Type B pancreatic cell (in vitro differentiated cells): ENCODE data around the gene CTNND2. TPM values are rescaled to one million over a fixed set of nuclear protein-coding genes. Genes with fewer than 3 reads are reported as not detected.

ENCODE experiments used
- DNase-seq: peaks from one replicate; pipeline ENCODE4 v3.0.0; 2021; ENCODE audit warnings: mixed read lengths; ENCODE audit not compliant: unreplicated experiment; ENCODE audit errors: extremely low spot score
- H3K27ac Mint-ChIP-seq: 2 replicates; pipeline ENCODE4 v1.8.0; 2021; ENCODE audit warnings: mild to moderate bottlenecking, mixed read lengths
- H3K27me3 Mint-ChIP-seq: 2 replicates; pipeline ENCODE4 v1.8.0; 2021; ENCODE audit warnings: mixed read lengths
- H3K36me3 Mint-ChIP-seq: 2 replicates; pipeline ENCODE4 v1.8.0; 2021; ENCODE audit warnings: mixed read lengths
- H3K4me1 Mint-ChIP-seq: one replicate; pipeline ENCODE4 v1.8.0; 2021; ENCODE audit warnings: mixed read lengths; ENCODE audit not compliant: unreplicated experiment
- H3K4me3 Mint-ChIP-seq: 2 replicates; pipeline ENCODE4 v1.8.0; 2021; ENCODE audit warnings: mild to moderate bottlenecking, mixed read lengths
- H3K9me3 Mint-ChIP-seq: 2 replicates; pipeline ENCODE4 v1.8.0; 2021; ENCODE audit warnings: mixed read lengths
- total RNA-seq: library from RNA; stranded (reverse); gene quantifications from 2 replicates; pipeline ENCODE4 v1.2.1, GENCODE V29; 2021; ENCODE audit warnings: low replicate concordance
- TF ChIP-seq, protein P1 (sequence below): fragments of 200-600 bp; sonication (generic); conservative IDR thresholded peaks from 2 replicates; pipeline ENCODE4 v1.5.0; 2021; ENCODE audit warnings: antibody characterized with exemption, mild to moderate bottlenecking

Gene CTNND2
- total RNA-seq, 1 donor from 2014 or later: 49.5 TPM

DNA sequence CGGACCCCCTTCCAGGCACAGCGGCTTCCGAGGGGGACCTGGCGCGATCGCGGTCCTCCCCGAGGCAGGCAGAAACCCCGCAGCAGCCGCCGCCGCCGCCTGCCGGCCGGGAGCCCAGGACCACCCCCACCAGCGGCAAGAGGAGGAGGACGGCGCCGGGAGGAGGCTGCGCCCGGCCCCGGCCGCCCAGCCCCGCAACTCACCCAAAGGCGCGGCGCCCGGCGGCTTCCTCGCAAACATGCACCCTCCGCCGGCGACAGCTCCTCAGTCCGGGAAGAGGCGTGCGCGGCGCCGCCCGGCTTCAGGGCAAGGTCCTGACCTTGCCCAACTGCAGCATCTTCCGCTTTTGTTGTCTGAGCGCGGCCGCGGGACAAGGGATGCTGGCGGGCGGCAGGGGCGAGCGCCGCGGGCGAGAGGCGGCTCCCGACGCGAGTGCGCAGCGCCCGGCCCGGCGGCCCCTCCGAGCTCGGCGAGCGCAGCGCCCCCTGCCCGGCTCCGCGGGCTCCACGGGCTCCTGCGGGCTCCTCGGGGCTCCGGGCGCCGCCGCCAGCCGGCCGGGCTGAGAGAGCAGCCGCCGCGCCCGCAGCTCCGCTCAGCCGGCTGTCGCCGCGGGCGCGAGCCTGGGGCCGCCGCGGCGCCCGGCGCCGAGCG, 507 bp downstream of the CTNND2 start:
- no peaks in the 10 kb centered on the region for H3K36me3 Mint-ChIP-seq
- peaks cover 66% of the 10 kb centered on the region for H3K27me3 Mint-ChIP-seq
- H3K9me3 Mint-ChIP-seq: no peaks in the 10 kb centered on the region
- H3K4me3 Mint-ChIP-seq: peak overlapping the region; percentile 89
- TF ChIP-seq, protein P1, sequence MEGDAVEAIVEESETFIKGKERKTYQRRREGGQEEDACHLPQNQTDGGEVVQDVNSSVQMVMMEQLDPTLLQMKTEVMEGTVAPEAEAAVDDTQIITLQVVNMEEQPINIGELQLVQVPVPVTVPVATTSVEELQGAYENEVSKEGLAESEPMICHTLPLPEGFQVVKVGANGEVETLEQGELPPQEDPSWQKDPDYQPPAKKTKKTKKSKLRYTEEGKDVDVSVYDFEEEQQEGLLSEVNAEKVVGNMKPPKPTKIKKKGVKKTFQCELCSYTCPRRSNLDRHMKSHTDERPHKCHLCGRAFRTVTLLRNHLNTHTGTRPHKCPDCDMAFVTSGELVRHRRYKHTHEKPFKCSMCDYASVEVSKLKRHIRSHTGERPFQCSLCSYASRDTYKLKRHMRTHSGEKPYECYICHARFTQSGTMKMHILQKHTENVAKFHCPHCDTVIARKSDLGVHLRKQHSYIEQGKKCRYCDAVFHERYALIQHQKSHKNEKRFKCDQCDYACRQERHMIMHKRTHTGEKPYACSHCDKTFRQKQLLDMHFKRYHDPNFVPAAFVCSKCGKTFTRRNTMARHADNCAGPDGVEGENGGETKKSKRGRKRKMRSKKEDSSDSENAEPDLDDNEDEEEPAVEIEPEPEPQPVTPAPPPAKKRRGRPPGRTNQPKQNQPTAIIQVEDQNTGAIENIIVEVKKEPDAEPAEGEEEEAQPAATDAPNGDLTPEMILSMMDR: peak; percentile 58
- H3K27ac Mint-ChIP-seq: no peak overlapping the region
- peak; percentile 76 for DNase-seq
- peaks cover 12% of the 10 kb centered on the region for H3K4me1 Mint-ChIP-seq

DNA sequence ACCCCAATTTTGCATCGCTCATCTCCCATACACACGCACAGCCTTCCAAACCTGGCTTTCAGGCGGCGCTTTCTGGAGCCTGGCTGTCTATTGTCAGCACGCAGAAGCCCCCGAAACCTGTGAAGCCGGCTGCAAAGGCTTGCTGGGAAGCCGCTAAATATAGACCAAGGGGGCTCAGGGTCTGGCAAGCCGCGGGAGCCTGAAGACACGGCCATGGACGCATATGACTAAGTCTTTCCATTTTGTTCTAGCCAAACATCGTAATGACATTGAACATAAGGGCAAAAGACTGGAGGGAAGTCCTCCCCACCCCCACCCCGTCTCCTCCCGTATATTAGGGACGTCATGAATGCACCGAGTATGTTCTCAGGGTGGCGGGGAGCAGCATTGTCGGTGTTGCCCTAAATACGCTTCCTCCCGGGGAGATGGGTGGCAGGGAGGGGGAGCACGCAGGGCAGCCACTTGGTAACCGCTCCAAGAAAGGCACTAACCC, 1.1 kb downstream of the CTNND2 start:
- no peak for DNase-seq
- no peaks in the 10 kb centered on the region for H3K9me3 Mint-ChIP-seq
- H3K36me3 Mint-ChIP-seq: no peaks in the 10 kb centered on the region
- TF ChIP-seq, protein P1: no peak
- H3K27me3 Mint-ChIP-seq: peaks cover 63% of the 10 kb centered on the region
- peak overlapping the region; percentile 89 for H3K4me3 Mint-ChIP-seq
- H3K27ac Mint-ChIP-seq: no peak overlapping the region
- peaks cover 12% of the 10 kb centered on the region for H3K4me1 Mint-ChIP-seq

DNA sequence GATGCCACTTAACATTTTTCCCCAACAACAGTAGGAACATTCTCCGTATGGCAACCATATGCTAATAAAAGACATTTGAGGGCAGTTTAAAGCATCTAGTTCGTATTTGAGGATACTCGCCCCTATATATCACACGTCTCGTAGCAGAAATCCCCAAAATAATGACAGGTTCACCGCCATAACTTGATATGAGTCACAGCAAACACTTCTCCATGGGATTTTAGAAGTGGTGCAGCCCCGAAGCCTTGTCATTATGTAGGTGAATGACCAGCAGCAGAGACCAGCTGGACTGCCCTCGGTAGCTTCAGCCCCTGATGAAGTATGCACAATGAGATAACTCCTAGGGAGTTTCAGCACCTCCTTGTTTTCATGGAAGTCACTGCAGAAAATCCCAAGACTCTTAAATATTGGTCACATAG, 2.0 kb downstream of the CTNND2 start:
- no peak for DNase-seq
- Mint-ChIP-seq H3K27ac (peak overlapping the region; percentile 5), H3K27me3 (peaks cover 54% of the 10 kb centered on the region), H3K4me3 (peak overlapping the region; percentile 89), H3K4me1 (peaks cover 12% of the 10 kb centered on the region), H3K36me3 (no peaks in the 10 kb centered on the region), H3K9me3 (no peaks in the 10 kb centered on the region)
- TF ChIP-seq, protein P1: no peak

DNA sequence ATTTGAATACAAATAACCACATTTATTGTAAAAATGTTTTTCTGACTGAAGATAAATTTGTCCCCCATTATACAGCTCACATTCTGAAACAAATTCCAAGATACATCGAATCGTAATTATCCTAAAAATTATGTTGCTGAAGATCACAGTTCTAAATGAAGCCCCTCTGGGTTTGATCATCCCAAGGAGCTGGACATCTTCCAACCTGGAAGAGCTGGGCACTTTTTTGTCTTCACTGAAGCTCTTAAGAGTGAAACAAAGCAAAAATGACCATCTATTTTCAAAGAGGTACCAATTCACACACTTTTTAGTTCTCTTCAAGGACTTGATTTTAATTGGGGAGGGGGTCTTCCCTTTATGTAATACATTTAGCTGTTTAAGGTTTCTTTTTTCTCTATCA, 5.5 kb downstream of the CTNND2 start:
- H3K4me1 Mint-ChIP-seq: peaks cover 7% of the 10 kb centered on the region
- no peaks in the 10 kb centered on the region for H3K36me3 Mint-ChIP-seq
- H3K27ac Mint-ChIP-seq: no peak overlapping the region

DNA sequence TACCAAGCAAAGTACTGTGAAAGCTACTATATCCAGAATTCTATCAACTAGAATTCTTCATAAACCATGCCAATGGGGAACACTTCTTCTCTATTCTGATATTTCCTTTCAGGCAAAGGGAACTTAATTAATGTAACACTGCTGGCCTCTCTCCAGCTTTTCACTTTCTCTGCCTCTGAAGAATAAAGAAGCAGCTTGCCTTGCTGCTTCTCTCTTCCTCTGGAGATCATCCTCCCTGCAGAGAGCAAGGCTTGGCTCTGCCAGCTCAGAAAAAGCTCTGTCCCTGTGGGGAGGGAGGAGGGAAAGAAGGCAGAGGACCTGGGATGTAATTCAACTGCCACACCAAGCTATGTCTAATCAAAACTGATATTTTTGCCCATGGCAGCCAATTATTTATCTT, 6.5 kb downstream of the CTNND2 start:
- H3K4me1 Mint-ChIP-seq: peaks cover 3% of the 10 kb centered on the region
- no peak overlapping the region for H3K27ac Mint-ChIP-seq
- no peaks in the 10 kb centered on the region for H3K36me3 Mint-ChIP-seq
- peaks cover 26% of the 10 kb centered on the region for H3K27me3 Mint-ChIP-seq
- H3K9me3 Mint-ChIP-seq: no peaks in the 10 kb centered on the region
- H3K4me3 Mint-ChIP-seq: no peak overlapping the region
- TF ChIP-seq, protein P1: no peak
- DNase-seq: no peak

More for the DNA sequence above, 5.5 kb downstream of the CTNND2 start:
- Mint-ChIP-seq H3K9me3 (no peaks in the 10 kb centered on the region), H3K27me3 (peaks cover 32% of the 10 kb centered on the region), H3K4me3 (no peak overlapping the region)
- no peak for DNase-seq
- TF ChIP-seq, protein P1: no peak
